ENCODE data around the gene CNST. TPM values are rescaled to one million over a fixed set of nuclear protein-coding genes. Genes with fewer than 3 reads are reported as not detected.

The CNST gene
- total RNA-seq, 1 experiment from 2014 or later: 19.8 TPM

GRCh38 chr1:246647113-246647512 is 80.9 kb downstream of the CNST start:
- no peaks in the 10 kb centered on the region for H3K27me3 Mint-ChIP-seq (ENCODE audit: low read depth)
- H2AK5ac ChIP-seq (ENCODE audit: insufficient read length, low read length): no peak overlapping the region
- H3K9me3 Mint-ChIP-seq: peaks cover 3 to 4% of the 10 kb centered on the region in 2 experiments; a peak in 3 of 5 replicates
- no peak overlapping the region for H3K27ac ChIP-seq (ENCODE audit: insufficient read length, low read depth, low read length)
- peak; percentile 74 for TF ChIP-seq CTCF (conservative IDR thresholded peaks at IDR 0.05)
- no peak overlapping the region for H3K4me2 ChIP-seq (ENCODE audit: insufficient read depth, insufficient read length, low read length)
- H2BK12ac ChIP-seq (ENCODE audit: insufficient read length, low read depth, low read length): no peak overlapping the region
- no peak overlapping the region for H4K5ac ChIP-seq (ENCODE audit: insufficient read length, low read depth, low read length)
- no peak overlapping the region for H2BK20ac ChIP-seq (ENCODE audit: low read depth, low read length, poor library complexity, severe bottlenecking)
- no peak overlapping the region for H2BK5ac ChIP-seq (ENCODE audit: insufficient read length, low read length)
- no peak overlapping the region for H3K56ac ChIP-seq (ENCODE audit: insufficient read length, low read depth, low read length)
- no peak overlapping the region for H2BK15ac ChIP-seq (ENCODE audit: low read depth, low read length)
- H3K79me2 ChIP-seq (ENCODE audit: insufficient read depth, low read length): no peaks in the 10 kb centered on the region
- no peaks in the 10 kb centered on the region for H3K9me3 ChIP-seq (ENCODE audit: control insufficient read depth, low read depth, low read length)
- no peak overlapping the region for H3K4ac ChIP-seq (ENCODE audit: low read depth, low read length)
- no peak overlapping the region for H3K23ac ChIP-seq (ENCODE audit: insufficient read length, low read depth, low read length)
- no peak overlapping the region for H2BK120ac ChIP-seq (ENCODE audit: low read depth, low read length, poor library complexity, severe bottlenecking)
- H3K27me3 ChIP-seq (ENCODE audit: insufficient read depth, low read length): no peaks in the 10 kb centered on the region
- peaks cover 17% of the 10 kb centered on the region in 2 experiments for H3K4me1 Mint-ChIP-seq
- H3K4me3 Mint-ChIP-seq: no peak overlapping the region; a peak in 1 of 5 replicates
- no peak overlapping the region for H3K14ac ChIP-seq (ENCODE audit: insufficient read depth, low read length)
- no CpG with 5 or more reads among the region's 10 CpGs for whole genome bisulfite sequencing (ENCODE audit: extremely low coverage, insufficient read length, low lambda C conversion rate)
- no peaks in the 10 kb centered on the region for H4K20me1 ChIP-seq (ENCODE audit: control insufficient read depth, insufficient read depth, insufficient read length)
- H4K8ac ChIP-seq (replicated peaks; ENCODE audit: insufficient read length, low read depth, low read length): no peak overlapping the region
- H3K79me1 ChIP-seq (ENCODE audit: insufficient read depth, low read depth, low read length, poor library complexity, severe bottlenecking): no peaks in the 10 kb centered on the region
- H3T11ph ChIP-seq (ENCODE audit: low read length): no peak overlapping the region
- H3K36me3 Mint-ChIP-seq (ENCODE audit: insufficient read depth in 1 of 3, low read depth in 3 of 3): peaks cover 20 to 34% (median 30%) of the 10 kb centered on the region in 3 experiments
- DNase-seq: peak; percentile 89
- no peaks in the 10 kb centered on the region for H3K23me2 ChIP-seq (ENCODE audit: insufficient read length, low read depth, low read length, poor library complexity, severe bottlenecking)
- no peak overlapping the region for H2AFZ ChIP-seq (ENCODE audit: low read length)
- peak overlapping the region in 2 of 3 experiments; percentile 58 to 60; a peak in 1 of 7 replicates for H3K27ac Mint-ChIP-seq
- H3K4me1 ChIP-seq (ENCODE audit: insufficient read depth, low read length): peaks cover 3% of the 10 kb centered on the region; the same call in 1 of the 2 replicates
- H3K9ac ChIP-seq (ENCODE audit: extremely low read depth, insufficient read length, low read length): no peak overlapping the region
- no peak overlapping the region for H4K91ac ChIP-seq (ENCODE audit: insufficient read length, low read depth, low read length)
- no peak overlapping the region for H3K18ac ChIP-seq (ENCODE audit: insufficient read length, low read depth, low read length)
